Osteoblast (primary cell): ENCODE measurements around the gene GFOD2. TPM values are rescaled to one million over a fixed set of nuclear protein-coding genes. Genes with fewer than 3 reads are reported as not detected.
A peak's percentile ranks its signal among the peaks of the same experiment; 100 is the strongest.

Experiments
- DNase-seq: peaks from one replicate; pipeline ENCODE4 v3.0.0; 2011; ENCODE audit warnings: low spot score, mixed read lengths; ENCODE audit not compliant: insufficient read length; ENCODE audit errors: missing footprints
- H2AFZ ChIP-seq: 2 replicates; pipeline ENCODE4 v1.6.0; 2011; ENCODE audit warnings: mild to moderate bottlenecking, low read length
- H3K27ac ChIP-seq: 2 replicates; pipeline ENCODE4 v1.5.1; 2011; ENCODE audit warnings: mild to moderate bottlenecking, low read depth, low read length, moderate library complexity
- H3K27me3 ChIP-seq: 2 replicates; pipeline ENCODE4 v1.6.0; 2012; ENCODE audit warnings: mild to moderate bottlenecking, control low read depth, inconsistent platforms, low read length, moderate library complexity; ENCODE audit not compliant: insufficient read depth
- H3K36me3 ChIP-seq: 2 replicates; pipeline ENCODE4 v1.5.1; 2011; ENCODE audit warnings: mild to moderate bottlenecking, low read length, control low read depth, moderate library complexity; ENCODE audit not compliant: insufficient read depth
- H3K4me1 ChIP-seq: 2 replicates; pipeline ENCODE4 v1.5.1; 2011; ENCODE audit warnings: mild to moderate bottlenecking, low read length, control low read depth, moderate library complexity; ENCODE audit not compliant: insufficient read depth
- H3K4me2 ChIP-seq: 2 replicates; pipeline ENCODE4 v1.6.0; 2011; ENCODE audit warnings: mild to moderate bottlenecking, low read length; ENCODE audit not compliant: insufficient read depth
- H3K4me3 ChIP-seq: fragments of 200-600 bp; sonication (generic); 3 replicates; pipeline ENCODE4 v1.5.1; 2012; ENCODE audit warnings: mild to moderate bottlenecking, low read length, inconsistent platforms; ENCODE audit not compliant: insufficient read depth
- H3K79me2 ChIP-seq: 2 replicates; pipeline ENCODE4 v1.6.0; 2012; ENCODE audit warnings: mild to moderate bottlenecking, low read length, control low read depth, inconsistent platforms; ENCODE audit not compliant: insufficient read depth
- H3K9me3 ChIP-seq: 2 replicates; pipeline ENCODE4 v1.5.1; 2011; ENCODE audit warnings: low read depth, low read length, control low read depth
- H4K20me1 ChIP-seq: 2 replicates; pipeline ENCODE4 v1.6.0; 2012; ENCODE audit warnings: mild to moderate bottlenecking, low read length, control low read depth; ENCODE audit not compliant: insufficient read depth
- total RNA-seq: library from RNA; depleted of rRNA; stranded (reverse); fragments of >200 nt; gene quantifications from 2 replicates; pipeline ENCODE4 v1.2.3, GENCODE V29; 2012
- TF ChIP-seq, protein P1 (sequence below): IDR thresholded peaks from 2 replicates; pipeline ENCODE4 v1.5.1; 2011; ENCODE audit warnings: mild to moderate bottlenecking, low read depth, low read length, moderate library complexity; ENCODE audit errors: extremely low read depth

The GFOD2 gene
- total RNA-seq, 1 donor = 15.9 TPM

DNA sequence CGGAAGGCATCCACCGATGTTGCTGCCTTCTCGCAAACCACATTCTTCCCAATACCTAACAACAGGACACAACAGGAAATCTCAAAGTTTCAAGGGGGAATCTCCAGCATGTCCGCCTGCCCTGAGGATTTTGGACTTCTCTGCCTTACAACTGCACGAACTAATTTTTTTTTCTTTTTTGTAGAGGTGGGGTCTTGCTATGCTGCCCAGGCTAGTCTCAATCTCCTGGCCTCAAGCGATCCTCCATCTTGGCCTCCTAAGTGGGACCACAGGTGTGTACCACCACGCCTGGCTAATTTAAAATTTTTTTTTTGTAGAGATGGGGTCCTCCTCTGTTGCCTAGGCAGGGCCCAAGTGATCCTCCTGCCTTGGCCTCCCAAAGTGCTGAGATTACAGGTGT is 43.1 kb downstream of the GFOD2 start:
- Histone ChIP-seq H3K27me3 (no peaks in the 10 kb centered on the region), H2AFZ (no peak overlapping the region), H4K20me1 (peaks cover 3% of the 10 kb centered on the region), H3K36me3 (peaks cover 6% of the 10 kb centered on the region), H3K4me1 (peaks cover 6% of the 10 kb centered on the region), H3K4me2 (no peak overlapping the region), H3K79me2 (no peaks in the 10 kb centered on the region), H3K4me3 (no peak overlapping the region), H3K27ac (no peak overlapping the region), H3K9me3 (no peaks in the 10 kb centered on the region)
- no peak for DNase-seq
- TF ChIP-seq, protein P1, sequence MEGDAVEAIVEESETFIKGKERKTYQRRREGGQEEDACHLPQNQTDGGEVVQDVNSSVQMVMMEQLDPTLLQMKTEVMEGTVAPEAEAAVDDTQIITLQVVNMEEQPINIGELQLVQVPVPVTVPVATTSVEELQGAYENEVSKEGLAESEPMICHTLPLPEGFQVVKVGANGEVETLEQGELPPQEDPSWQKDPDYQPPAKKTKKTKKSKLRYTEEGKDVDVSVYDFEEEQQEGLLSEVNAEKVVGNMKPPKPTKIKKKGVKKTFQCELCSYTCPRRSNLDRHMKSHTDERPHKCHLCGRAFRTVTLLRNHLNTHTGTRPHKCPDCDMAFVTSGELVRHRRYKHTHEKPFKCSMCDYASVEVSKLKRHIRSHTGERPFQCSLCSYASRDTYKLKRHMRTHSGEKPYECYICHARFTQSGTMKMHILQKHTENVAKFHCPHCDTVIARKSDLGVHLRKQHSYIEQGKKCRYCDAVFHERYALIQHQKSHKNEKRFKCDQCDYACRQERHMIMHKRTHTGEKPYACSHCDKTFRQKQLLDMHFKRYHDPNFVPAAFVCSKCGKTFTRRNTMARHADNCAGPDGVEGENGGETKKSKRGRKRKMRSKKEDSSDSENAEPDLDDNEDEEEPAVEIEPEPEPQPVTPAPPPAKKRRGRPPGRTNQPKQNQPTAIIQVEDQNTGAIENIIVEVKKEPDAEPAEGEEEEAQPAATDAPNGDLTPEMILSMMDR = no peak

DNA sequence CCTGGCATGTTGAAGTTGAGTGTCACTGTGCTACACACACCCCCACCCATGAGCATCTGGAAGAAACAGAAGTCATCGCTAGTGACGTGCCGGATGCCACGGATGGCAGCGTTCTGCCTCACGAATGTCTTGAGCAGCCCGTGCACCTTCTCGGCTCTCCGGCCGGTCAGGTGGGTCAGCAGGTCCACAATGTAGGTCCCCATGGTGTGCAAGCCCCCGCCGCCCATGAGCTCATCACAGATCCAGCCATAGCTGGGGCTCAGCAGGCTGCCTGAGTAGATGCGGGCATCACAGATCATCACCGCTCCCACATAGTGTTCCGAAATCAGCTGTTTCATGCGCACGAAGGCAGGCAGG is 43.6 kb downstream of the GFOD2 start:
- H3K4me1 ChIP-seq = peaks cover 6% of the 10 kb centered on the region
- DNase-seq = peak; percentile 1
- H3K79me2 ChIP-seq = no peaks in the 10 kb centered on the region
- no peaks in the 10 kb centered on the region for H3K27me3 ChIP-seq
- no peaks in the 10 kb centered on the region for H3K9me3 ChIP-seq
- no peak overlapping the region for H3K27ac ChIP-seq
- TF ChIP-seq, protein P1 = no peak
- no peak overlapping the region for H3K4me2 ChIP-seq
- peaks cover 6% of the 10 kb centered on the region for H3K36me3 ChIP-seq
- H3K4me3 ChIP-seq = no peak overlapping the region
- peaks cover 3% of the 10 kb centered on the region for H4K20me1 ChIP-seq
- no peak overlapping the region for H2AFZ ChIP-seq

DNA sequence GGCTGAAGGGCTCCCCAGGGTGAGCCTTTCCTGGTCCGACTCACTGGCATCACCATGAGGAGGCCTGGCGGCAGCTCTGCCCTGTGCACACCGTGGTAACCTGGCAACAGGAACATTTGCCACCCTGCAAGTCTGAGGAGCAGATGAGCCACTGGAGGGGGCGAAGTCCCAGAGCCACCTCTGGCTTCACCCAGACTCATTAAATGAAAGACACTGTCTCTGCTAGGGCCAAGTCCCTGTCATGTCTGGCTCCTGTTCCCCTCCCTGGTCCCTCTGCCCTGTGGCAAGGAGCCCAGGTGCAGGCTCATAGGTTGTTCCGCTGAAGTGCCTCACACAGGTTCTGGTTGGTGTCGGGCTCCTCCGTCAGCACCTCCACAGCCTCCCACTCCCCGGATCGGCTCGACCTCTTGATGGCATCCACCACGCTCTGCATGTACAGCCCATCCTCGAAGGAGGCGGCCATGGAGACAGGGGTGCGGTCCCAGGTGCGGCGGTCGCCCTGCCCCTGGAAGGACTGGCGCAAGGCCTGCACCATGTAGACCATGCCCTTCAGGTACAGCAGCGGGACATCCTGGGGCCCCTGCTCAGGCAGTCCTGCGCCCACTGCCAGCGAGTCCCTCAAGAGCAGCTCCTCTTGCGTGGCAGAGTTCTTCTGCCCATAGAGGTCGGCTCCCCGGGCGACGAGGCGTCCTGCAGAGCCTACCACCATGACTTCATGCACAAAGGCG is 44.1 kb downstream of the GFOD2 start:
- H3K9me3 ChIP-seq = no peaks in the 10 kb centered on the region
- no peaks in the 10 kb centered on the region for H3K27me3 ChIP-seq
- peak; percentile 41 for DNase-seq
- H3K36me3 ChIP-seq = peaks cover 6% of the 10 kb centered on the region
- no peak overlapping the region for H3K4me2 ChIP-seq
- no peak overlapping the region for H2AFZ ChIP-seq
- H4K20me1 ChIP-seq = peaks cover 3% of the 10 kb centered on the region
- H3K79me2 ChIP-seq = no peaks in the 10 kb centered on the region
- TF ChIP-seq, protein P1 = no peak
- peaks cover 6% of the 10 kb centered on the region for H3K4me1 ChIP-seq
- no peak overlapping the region for H3K4me3 ChIP-seq
- no peak overlapping the region for H3K27ac ChIP-seq

DNA sequence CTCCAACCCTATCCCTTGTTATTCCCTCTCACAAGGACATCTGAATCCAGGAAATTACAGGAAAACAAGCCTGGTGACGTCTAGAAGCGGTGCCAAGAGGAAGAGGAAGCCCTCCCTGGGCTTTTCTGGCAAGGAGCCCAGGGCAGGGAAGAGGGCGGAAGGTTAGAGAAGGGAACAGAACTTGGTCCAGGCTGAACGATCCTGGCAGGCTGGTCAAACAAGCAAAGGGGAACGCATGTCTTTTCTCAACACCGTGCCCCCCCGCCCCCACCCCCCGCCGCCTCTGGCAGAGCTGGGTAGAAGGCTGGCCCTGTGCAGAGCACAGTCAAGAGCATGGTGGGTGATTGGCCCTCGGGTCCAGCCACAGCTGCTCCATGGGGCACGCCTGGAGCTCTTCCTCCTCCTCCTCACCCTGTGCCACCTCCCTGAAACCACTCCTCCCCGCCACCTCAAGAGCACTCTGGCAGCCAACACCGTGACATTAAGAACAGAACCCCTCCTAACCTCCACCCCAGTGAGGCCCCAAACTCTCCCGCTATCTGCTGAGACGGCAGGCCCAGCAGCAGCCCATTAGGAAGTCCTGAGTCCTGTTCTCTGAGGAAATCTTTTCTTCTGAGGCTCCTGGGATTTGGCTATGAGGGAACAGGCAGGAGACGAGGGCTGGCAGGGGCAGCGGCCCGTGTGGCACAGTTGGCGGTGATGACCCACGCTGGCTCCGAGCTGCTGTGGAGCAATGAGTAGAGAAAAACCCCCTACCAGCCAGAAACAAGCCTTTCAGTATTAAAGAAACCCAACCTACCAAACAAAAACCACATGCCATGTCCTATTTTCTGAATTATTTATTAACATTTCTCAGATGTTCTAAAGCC is 45.2 kb downstream of the GFOD2 start:
- no peak overlapping the region for H3K4me3 ChIP-seq
- H3K4me2 ChIP-seq = no peak overlapping the region
- no peaks in the 10 kb centered on the region for H3K79me2 ChIP-seq
- peaks cover 6% of the 10 kb centered on the region for H3K4me1 ChIP-seq
- TF ChIP-seq, protein P1 = no peak
- H4K20me1 ChIP-seq = peaks cover 3% of the 10 kb centered on the region
- no peak overlapping the region for H2AFZ ChIP-seq
- H3K9me3 ChIP-seq = no peaks in the 10 kb centered on the region
- peaks cover 6% of the 10 kb centered on the region for H3K36me3 ChIP-seq
- no peaks in the 10 kb centered on the region for H3K27me3 ChIP-seq
- H3K27ac ChIP-seq = no peak overlapping the region
- peak; percentile 72 for DNase-seq
